SK-N-SH (cell line): ENCODE measurements around the gene DUSP1.

Experiments
- EP300 ChIP-seq, 2 experiments: IDR thresholded peaks; 2 replicates each; pipeline versions ENCODE4 v1.4.0 to v1.6.1; 2012; ENCODE audit warnings: borderline replicate concordance in 1 of 2, low read depth in 1 of 2, low read length in 1 of 2
- FOSL2 ChIP-seq: IDR thresholded peaks from 2 replicates; pipeline ENCODE4 v1.4.0; 2012; ENCODE audit warnings: low read depth, mild to moderate bottlenecking, moderate library complexity, borderline replicate concordance
- GABPA ChIP-seq: IDR thresholded peaks from 2 replicates; pipeline ENCODE4 v1.4.0; 2012; ENCODE audit warnings: low read depth, mild to moderate bottlenecking
- POLR2AphosphoS5 ChIP-seq: IDR thresholded peaks from 2 replicates; pipeline ENCODE4 v1.6.1; 2012; ENCODE audit warnings: low read depth, low read length
- RAD21 ChIP-seq: IDR thresholded peaks from 2 replicates; pipeline ENCODE4 v1.6.1; 2012; ENCODE audit warnings: mild to moderate bottlenecking, low read length
- RCOR1 ChIP-seq: fragments of 150-350 bp; IDR thresholded peaks from 2 replicates; pipeline ENCODE4 v1.6.1; 2017; ENCODE audit warnings: antibody characterized with exemption, low read length
- RXRA ChIP-seq: IDR thresholded peaks from 2 replicates; pipeline ENCODE4 v1.4.0; 2012; ENCODE audit warnings: low read depth, mild to moderate bottlenecking, borderline replicate concordance
- SIN3A ChIP-seq: IDR thresholded peaks from 2 replicates; pipeline ENCODE4 v1.6.1; 2012; ENCODE audit warnings: low read depth, mild to moderate bottlenecking, low read length, moderate library complexity, borderline replicate concordance
- TAF1 ChIP-seq: IDR thresholded peaks from 2 replicates; pipeline ENCODE4 v1.6.1; 2012; ENCODE audit warnings: low read depth, mild to moderate bottlenecking, low read length, moderate library complexity, borderline replicate concordance
- TCF12 ChIP-seq: IDR thresholded peaks from 2 replicates; pipeline ENCODE4 v1.4.0; 2012
- TF ChIP-seq, protein P1 (sequence below): fragments of 200-600 bp; sonication (generic); IDR thresholded peaks from 2 replicates; pipeline ENCODE4 v1.6.1; 2017; ENCODE audit warnings: antibody characterized with exemption, mild to moderate bottlenecking, moderate library complexity
- TF ChIP-seq, protein P2 (sequence below): IDR thresholded peaks from 2 replicates; pipeline ENCODE4 v1.4.0; 2012; ENCODE audit warnings: low read depth, borderline replicate concordance
- TF ChIP-seq, protein P3 (sequence below): IDR thresholded peaks from 2 replicates; pipeline ENCODE4 v1.6.1; 2012; ENCODE audit warnings: mild to moderate bottlenecking, low read depth, low read length, moderate library complexity
- TF ChIP-seq, protein P4 (sequence below): IDR thresholded peaks from 2 replicates; pipeline ENCODE4 v1.4.0; 2012; ENCODE audit warnings: low read depth, borderline replicate concordance

DNA sequence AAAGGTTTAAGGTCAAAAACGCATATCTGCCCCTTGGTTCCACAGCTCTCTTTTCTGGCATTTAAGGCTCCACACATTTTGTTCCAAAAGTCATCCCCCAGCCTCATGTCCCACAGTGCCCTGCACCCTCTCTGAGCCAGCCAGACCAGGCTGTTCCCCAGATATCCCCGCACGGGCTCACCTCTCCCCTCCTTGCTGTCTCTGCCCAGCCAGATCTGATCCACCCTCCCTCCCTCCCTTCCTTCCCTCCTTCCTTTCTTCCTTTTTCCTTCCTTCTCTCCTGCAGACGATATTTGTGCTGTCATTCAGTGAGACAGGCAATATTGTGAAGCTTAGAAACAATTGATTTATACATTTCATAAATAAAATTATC, 37.0 kb downstream of the DUSP1 start:
- TF ChIP-seq RXRA (no peak), TAF1 (no peak), RCOR1 (no peak), GABPA (no peak), FOSL2 (no peak), POLR2AphosphoS5 (no peak), RAD21 (no peak), EP300 (IDR thresholded peaks at IDR 0.05; ENCODE audit: borderline replicate concordance in 1 of 2, low read depth in 1 of 2, low read length in 1 of 2) (no peak), SIN3A (no peak), TCF12 (no peak)
- TF ChIP-seq, protein P1, sequence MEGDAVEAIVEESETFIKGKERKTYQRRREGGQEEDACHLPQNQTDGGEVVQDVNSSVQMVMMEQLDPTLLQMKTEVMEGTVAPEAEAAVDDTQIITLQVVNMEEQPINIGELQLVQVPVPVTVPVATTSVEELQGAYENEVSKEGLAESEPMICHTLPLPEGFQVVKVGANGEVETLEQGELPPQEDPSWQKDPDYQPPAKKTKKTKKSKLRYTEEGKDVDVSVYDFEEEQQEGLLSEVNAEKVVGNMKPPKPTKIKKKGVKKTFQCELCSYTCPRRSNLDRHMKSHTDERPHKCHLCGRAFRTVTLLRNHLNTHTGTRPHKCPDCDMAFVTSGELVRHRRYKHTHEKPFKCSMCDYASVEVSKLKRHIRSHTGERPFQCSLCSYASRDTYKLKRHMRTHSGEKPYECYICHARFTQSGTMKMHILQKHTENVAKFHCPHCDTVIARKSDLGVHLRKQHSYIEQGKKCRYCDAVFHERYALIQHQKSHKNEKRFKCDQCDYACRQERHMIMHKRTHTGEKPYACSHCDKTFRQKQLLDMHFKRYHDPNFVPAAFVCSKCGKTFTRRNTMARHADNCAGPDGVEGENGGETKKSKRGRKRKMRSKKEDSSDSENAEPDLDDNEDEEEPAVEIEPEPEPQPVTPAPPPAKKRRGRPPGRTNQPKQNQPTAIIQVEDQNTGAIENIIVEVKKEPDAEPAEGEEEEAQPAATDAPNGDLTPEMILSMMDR = no peak
- TF ChIP-seq, protein P2, sequence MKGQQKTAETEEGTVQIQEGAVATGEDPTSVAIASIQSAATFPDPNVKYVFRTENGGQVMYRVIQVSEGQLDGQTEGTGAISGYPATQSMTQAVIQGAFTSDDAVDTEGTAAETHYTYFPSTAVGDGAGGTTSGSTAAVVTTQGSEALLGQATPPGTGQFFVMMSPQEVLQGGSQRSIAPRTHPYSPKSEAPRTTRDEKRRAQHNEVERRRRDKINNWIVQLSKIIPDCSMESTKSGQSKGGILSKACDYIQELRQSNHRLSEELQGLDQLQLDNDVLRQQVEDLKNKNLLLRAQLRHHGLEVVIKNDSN = no peak
- TF ChIP-seq, protein P3, sequence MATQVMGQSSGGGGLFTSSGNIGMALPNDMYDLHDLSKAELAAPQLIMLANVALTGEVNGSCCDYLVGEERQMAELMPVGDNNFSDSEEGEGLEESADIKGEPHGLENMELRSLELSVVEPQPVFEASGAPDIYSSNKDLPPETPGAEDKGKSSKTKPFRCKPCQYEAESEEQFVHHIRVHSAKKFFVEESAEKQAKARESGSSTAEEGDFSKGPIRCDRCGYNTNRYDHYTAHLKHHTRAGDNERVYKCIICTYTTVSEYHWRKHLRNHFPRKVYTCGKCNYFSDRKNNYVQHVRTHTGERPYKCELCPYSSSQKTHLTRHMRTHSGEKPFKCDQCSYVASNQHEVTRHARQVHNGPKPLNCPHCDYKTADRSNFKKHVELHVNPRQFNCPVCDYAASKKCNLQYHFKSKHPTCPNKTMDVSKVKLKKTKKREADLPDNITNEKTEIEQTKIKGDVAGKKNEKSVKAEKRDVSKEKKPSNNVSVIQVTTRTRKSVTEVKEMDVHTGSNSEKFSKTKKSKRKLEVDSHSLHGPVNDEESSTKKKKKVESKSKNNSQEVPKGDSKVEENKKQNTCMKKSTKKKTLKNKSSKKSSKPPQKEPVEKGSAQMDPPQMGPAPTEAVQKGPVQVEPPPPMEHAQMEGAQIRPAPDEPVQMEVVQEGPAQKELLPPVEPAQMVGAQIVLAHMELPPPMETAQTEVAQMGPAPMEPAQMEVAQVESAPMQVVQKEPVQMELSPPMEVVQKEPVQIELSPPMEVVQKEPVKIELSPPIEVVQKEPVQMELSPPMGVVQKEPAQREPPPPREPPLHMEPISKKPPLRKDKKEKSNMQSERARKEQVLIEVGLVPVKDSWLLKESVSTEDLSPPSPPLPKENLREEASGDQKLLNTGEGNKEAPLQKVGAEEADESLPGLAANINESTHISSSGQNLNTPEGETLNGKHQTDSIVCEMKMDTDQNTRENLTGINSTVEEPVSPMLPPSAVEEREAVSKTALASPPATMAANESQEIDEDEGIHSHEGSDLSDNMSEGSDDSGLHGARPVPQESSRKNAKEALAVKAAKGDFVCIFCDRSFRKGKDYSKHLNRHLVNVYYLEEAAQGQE = no peak
- TF ChIP-seq, protein P4, sequence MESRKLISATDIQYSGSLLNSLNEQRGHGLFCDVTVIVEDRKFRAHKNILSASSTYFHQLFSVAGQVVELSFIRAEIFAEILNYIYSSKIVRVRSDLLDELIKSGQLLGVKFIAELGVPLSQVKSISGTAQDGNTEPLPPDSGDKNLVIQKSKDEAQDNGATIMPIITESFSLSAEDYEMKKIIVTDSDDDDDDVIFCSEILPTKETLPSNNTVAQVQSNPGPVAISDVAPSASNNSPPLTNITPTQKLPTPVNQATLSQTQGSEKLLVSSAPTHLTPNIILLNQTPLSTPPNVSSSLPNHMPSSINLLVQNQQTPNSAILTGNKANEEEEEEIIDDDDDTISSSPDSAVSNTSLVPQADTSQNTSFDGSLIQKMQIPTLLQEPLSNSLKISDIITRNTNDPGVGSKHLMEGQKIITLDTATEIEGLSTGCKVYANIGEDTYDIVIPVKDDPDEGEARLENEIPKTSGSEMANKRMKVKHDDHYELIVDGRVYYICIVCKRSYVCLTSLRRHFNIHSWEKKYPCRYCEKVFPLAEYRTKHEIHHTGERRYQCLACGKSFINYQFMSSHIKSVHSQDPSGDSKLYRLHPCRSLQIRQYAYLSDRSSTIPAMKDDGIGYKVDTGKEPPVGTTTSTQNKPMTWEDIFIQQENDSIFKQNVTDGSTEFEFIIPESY = no peak
